Upper lobe of left lung (tissue), 6 donors: ENCODE results near the gene SND1. TPM values are rescaled to one million over a fixed set of nuclear protein-coding genes. Genes with fewer than 3 reads are reported as not detected.

Source experiments
- ATAC-seq, 2 donors: fragments of 200-7000 bp; cut with Tn5 transposase; one replicate each; pipeline ENCODE4 v1.9.1; 2022; ENCODE audit warnings: mild to moderate bottlenecking in 2 of 2, moderate library complexity in 2 of 2; ENCODE audit not compliant: low FRiP score in 2 of 2
- DNase-seq, 2 donors: peaks; one replicate each; pipeline ENCODE4 v3.0.0-alpha.2; 2019 to 2020
- H3K27ac ChIP-seq, 4 donors: fragments of 200-600 bp; sonication (generic); one replicate each; pipeline ENCODE4 v1.5.1; 2016 to 2019
- H3K27me3 ChIP-seq, 4 donors: fragments of 200-600 bp; sonication (generic); one replicate each; pipeline ENCODE4 v1.5.1; 2017 to 2019
- H3K36me3 ChIP-seq, 4 donors: fragments of 200-600 bp; sonication (generic); one replicate each; pipeline ENCODE4 v1.5.1; 2016 to 2019
- H3K4me1 ChIP-seq, 4 donors: fragments of 200-600 bp; sonication (generic); one replicate each; pipeline ENCODE4 v1.5.1; 2018 to 2019
- H3K4me3 ChIP-seq, 4 donors: fragments of 200-600 bp; sonication (generic); one replicate each; pipeline ENCODE4 v1.5.1; 2017 to 2019; ENCODE audit warnings: mild to moderate bottlenecking in 2 of 4, moderate library complexity in 1 of 4
- H3K9me3 ChIP-seq, 4 donors: fragments of 200-600 bp; sonication (generic); one replicate each; pipeline ENCODE4 v1.5.1; 2018 to 2019
- EP300 ChIP-seq, 4 donors: sonication (generic); formaldehyde crosslinking; IDR thresholded peaks; one replicate each; pipeline ENCODE4 v1.5.1; 2017; ENCODE audit warnings: antibody characterized with exemption in 4 of 4, control low read depth in 2 of 4
- POLR2A ChIP-seq, 4 donors: fragments of 450-650 bp; IDR thresholded peaks; one replicate each; pipeline ENCODE4 v1.5.1; 2016 to 2017; ENCODE audit warnings: antibody characterized with exemption in 4 of 4, mild to moderate bottlenecking in 2 of 4
- POLR2AphosphoS5 ChIP-seq, 2 donors: sonication (generic); formaldehyde crosslinking; IDR thresholded peaks; one replicate each; pipeline ENCODE4 v1.5.1; 2017; ENCODE audit warnings: antibody characterized with exemption in 2 of 2
- WGBS, 2 donors: methylation state at CpG; one replicate each; pipeline ENCODE4 v1.1.5; 2017 to 2018; 5-methylcytosine and 5-hydroxymethylcytosine counted together
- total RNA-seq, 6 donors: library from RNA; depleted of rRNA in 4 of 6; stranded (reverse); fragments of >200 nt in 4 of 6; gene quantifications; one replicate each; pipeline versions ENCODE4 v1.1.0 to v1.2.1, GENCODE V29; 2016 to 2021
- TF ChIP-seq, protein P1 (sequence below), 6 experiments: fragments of 450-650 bp in 4 of 6; fragments of 200-600 bp in 2 of 6; sonication (generic) in 2 of 6; IDR thresholded peaks; one replicate each; pipeline ENCODE4 v1.5.1; 2016 to 2019; ENCODE audit warnings: antibody characterized with exemption in 6 of 6
- donor health status: DM: no; HTN: no; CAD: no; lungs with moderate emphysema.
- donor health status: DM: no; HTN: yes; CAD: no; lungs with severe emphysema.

Gene SND1
- total RNA-seq, 6 donors from 2014 or later, result 107 to 167 (median 121) TPM

- 89 to 90% methylated on average over 2 of the region's 2 CpGs for WGBS, 2 donors
These were observed 385.1 kb downstream of the SND1 start for GRCh38 chr7:128037081-128037480.

GRCh38 chr7:128037880-128038619 is 386.1 kb downstream of the SND1 start:
- 95 to 96% methylated on average over 8 of the region's 8 CpGs for WGBS, 2 donors
- Histone ChIP-seq H3K4me3 (no peak overlapping the region), H3K27me3 (no peaks in the 10 kb centered on the region), H3K27ac (no peak overlapping the region), H3K4me1 (peaks cover 1 to 6% (median 3%) of the 10 kb centered on the region in 4 donors), H3K9me3 (no peaks in the 10 kb centered on the region), H3K36me3 (no peaks in the 10 kb centered on the region)
- TF ChIP-seq, protein P1, sequence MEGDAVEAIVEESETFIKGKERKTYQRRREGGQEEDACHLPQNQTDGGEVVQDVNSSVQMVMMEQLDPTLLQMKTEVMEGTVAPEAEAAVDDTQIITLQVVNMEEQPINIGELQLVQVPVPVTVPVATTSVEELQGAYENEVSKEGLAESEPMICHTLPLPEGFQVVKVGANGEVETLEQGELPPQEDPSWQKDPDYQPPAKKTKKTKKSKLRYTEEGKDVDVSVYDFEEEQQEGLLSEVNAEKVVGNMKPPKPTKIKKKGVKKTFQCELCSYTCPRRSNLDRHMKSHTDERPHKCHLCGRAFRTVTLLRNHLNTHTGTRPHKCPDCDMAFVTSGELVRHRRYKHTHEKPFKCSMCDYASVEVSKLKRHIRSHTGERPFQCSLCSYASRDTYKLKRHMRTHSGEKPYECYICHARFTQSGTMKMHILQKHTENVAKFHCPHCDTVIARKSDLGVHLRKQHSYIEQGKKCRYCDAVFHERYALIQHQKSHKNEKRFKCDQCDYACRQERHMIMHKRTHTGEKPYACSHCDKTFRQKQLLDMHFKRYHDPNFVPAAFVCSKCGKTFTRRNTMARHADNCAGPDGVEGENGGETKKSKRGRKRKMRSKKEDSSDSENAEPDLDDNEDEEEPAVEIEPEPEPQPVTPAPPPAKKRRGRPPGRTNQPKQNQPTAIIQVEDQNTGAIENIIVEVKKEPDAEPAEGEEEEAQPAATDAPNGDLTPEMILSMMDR (IDR thresholded peaks at IDR 0.05), result no peak
- no peak for TF ChIP-seq POLR2AphosphoS5 (IDR thresholded peaks at IDR 0.05)
- no peak for TF ChIP-seq EP300 (IDR thresholded peaks at IDR 0.05)
- TF ChIP-seq POLR2A (IDR thresholded peaks at IDR 0.05), result no peak
- DNase-seq (no peak), ATAC-seq (no peak)

More at GRCh38 chr7:128037081-128037480, 385.1 kb downstream of the SND1 start:
- TF ChIP-seq, protein P1 (IDR thresholded peaks at IDR 0.05), result no peak
- TF ChIP-seq EP300 (IDR thresholded peaks at IDR 0.05) (no peak), POLR2AphosphoS5 (IDR thresholded peaks at IDR 0.05) (no peak), POLR2A (IDR thresholded peaks at IDR 0.05) (no peak)
- Histone ChIP-seq H3K4me3 (no peak overlapping the region), H3K36me3 (no peaks in the 10 kb centered on the region), H3K9me3 (no peaks in the 10 kb centered on the region), H3K27me3 (peaks cover 0 to 5% (median 0%) of the 10 kb centered on the region in 4 donors), H3K27ac (no peak overlapping the region), H3K4me1 (peaks cover 7 to 13% (median 12%) of the 10 kb centered on the region in 4 donors)
- DNase-seq (no peak), ATAC-seq (no peak)

- no peaks in the 10 kb centered on the region for H3K27me3 ChIP-seq
- H3K9me3 ChIP-seq, result no peaks in the 10 kb centered on the region
- H3K4me1 ChIP-seq, result no peaks in the 10 kb centered on the region
- no peaks in the 10 kb centered on the region for H3K36me3 ChIP-seq
- TF ChIP-seq EP300 (IDR thresholded peaks at IDR 0.05) (no peak), POLR2AphosphoS5 (IDR thresholded peaks at IDR 0.05) (no peak), POLR2A (IDR thresholded peaks at IDR 0.05) (no peak)
- TF ChIP-seq, protein P1 (IDR thresholded peaks at IDR 0.05), result no peak
- H3K4me3 ChIP-seq, result no peak overlapping the region
- WGBS, 2 donors, result 87 to 94% methylated on average over 4 of the region's 4 CpGs
- ATAC-seq, result no peak
- no peak overlapping the region for H3K27ac ChIP-seq
- DNase-seq, result no peak
These were observed 387.6 kb downstream of the SND1 start for GRCh38 chr7:128039544-128039953.

DNA sequence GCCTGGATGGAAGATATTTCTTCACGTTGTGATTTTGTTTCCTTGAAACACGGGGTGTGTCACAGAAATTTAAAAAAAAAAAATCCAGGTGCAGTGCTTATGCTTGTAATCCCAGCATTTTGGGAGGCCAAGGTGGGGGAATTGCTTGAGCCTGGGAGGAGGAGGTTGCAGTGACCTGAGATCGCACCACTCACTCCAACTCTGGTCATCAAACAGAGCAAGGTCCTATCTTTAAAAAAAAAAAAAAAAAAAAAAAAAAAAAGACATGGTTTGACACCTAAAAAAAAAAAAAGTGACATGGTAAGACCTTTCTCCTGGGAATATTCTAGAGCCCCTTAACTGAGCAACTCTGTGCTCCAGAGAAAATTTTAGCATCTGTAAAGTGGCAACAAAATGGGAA is 388.2 kb downstream of the SND1 start:
- no peak overlapping the region for H3K27ac ChIP-seq
- no peaks in the 10 kb centered on the region for H3K36me3 ChIP-seq
- H3K9me3 ChIP-seq, result no peaks in the 10 kb centered on the region
- no peaks in the 10 kb centered on the region for H3K4me1 ChIP-seq
- no peak overlapping the region for H3K4me3 ChIP-seq
- TF ChIP-seq, protein P1 (IDR thresholded peaks at IDR 0.05), result no peak
- TF ChIP-seq EP300 (IDR thresholded peaks at IDR 0.05) (no peak), POLR2A (IDR thresholded peaks at IDR 0.05) (no peak), POLR2AphosphoS5 (IDR thresholded peaks at IDR 0.05) (no peak)
- DNase-seq, result no peak
- ATAC-seq, result no peak
- 90 to 91% methylated on average over 3 of the region's 3 CpGs for WGBS, 2 donors
- no peaks in the 10 kb centered on the region for H3K27me3 ChIP-seq

DNA sequence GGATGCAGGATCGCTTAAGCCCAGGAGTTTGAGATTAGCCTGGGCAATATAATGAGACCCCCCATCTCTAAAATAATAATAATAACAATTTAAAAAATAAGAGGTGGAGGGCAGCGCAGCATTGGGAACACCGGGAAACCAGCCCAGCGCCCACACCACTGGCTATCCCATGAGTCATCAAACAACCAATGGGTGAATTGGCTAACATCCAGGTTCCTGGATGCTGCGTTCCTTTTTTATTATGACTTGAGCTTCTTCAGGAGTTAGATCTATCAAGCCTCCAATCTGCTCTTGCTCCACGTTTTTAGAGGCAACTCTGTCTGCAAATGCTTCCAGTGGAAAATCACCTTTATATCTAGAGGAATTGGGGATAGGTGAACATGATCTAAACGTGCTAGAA is 389.2 kb downstream of the SND1 start:
- no peak overlapping the region for H3K4me3 ChIP-seq
- no peak for DNase-seq
- ATAC-seq, result no peak
- 62 to 74% methylated on average over 7 of the region's 7 CpGs for WGBS, 2 donors
- no peaks in the 10 kb centered on the region for H3K27me3 ChIP-seq
- TF ChIP-seq POLR2AphosphoS5 (IDR thresholded peaks at IDR 0.05) (no peak), EP300 (IDR thresholded peaks at IDR 0.05) (no peak), POLR2A (IDR thresholded peaks at IDR 0.05) (no peak)
- TF ChIP-seq, protein P1 (IDR thresholded peaks at IDR 0.05), result no peak
- H3K36me3 ChIP-seq, result no peaks in the 10 kb centered on the region
- no peaks in the 10 kb centered on the region for H3K4me1 ChIP-seq
- no peak overlapping the region for H3K27ac ChIP-seq
- no peaks in the 10 kb centered on the region for H3K9me3 ChIP-seq
